ENCODE results near the gene SIDT2.

DNA sequence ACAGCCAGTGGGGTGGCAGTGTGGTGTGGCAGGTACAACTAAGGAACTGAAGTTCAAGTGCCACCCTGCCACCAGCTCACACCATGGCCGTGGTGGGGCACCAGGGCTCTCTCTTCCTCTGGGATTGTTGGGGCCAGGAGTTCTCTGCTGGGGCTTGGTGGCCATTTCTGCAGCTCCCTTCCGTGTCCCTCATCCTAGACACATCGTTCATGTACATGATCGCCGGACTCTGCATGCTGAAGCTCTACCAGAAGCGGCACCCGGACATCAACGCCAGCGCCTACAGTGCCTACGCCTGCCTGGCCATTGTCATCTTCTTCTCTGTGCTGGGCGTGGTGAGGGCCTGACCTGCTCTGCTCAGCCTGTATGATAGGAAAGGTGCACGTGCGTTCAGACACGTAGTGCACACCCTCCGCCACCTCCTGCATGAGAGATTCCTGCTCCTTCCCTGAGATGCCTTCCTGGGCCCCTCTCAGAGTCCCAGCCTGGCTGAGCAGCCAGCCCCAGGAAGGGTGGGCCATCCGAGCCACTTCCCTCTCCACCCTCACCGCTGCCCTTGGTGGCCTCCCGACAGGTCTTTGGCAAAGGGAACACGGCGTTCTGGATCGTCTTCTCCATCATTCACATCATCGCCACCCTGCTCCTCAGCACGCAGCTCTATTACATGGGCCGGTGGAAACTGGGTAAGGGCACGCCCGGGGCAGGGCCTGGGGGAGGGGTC lies 13.3 kb downstream of the SIDT2 start:
- no peak for TF ChIP-seq ZNF70 (CRISPR knock-in tag; IDR thresholded peaks at IDR 0.05)
- TF ChIP-seq, protein P1, sequence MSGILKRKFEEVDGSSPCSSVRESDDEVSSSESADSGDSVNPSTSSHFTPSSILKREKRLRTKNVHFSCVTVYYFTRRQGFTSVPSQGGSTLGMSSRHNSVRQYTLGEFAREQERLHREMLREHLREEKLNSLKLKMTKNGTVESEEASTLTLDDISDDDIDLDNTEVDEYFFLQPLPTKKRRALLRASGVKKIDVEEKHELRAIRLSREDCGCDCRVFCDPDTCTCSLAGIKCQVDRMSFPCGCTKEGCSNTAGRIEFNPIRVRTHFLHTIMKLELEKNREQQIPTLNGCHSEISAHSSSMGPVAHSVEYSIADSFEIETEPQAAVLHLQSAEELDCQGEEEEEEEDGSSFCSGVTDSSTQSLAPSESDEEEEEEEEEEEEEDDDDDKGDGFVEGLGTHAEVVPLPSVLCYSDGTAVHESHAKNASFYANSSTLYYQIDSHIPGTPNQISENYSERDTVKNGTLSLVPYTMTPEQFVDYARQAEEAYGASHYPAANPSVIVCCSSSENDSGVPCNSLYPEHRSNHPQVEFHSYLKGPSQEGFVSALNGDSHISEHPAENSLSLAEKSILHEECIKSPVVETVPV (CRISPR knock-in tag; IDR thresholded peaks at IDR 0.05), result no peak
- TF ChIP-seq, protein P2, sequence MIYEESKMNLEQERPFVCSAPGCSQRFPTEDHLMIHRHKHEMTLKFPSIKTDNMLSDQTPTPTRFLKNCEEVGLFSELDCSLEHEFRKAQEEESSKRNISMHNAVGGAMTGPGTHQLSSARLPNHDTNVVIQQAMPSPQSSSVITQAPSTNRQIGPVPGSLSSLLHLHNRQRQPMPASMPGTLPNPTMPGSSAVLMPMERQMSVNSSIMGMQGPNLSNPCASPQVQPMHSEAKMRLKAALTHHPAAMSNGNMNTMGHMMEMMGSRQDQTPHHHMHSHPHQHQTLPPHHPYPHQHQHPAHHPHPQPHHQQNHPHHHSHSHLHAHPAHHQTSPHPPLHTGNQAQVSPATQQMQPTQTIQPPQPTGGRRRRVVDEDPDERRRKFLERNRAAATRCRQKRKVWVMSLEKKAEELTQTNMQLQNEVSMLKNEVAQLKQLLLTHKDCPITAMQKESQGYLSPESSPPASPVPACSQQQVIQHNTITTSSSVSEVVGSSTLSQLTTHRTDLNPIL (CRISPR knock-in tag; IDR thresholded peaks at IDR 0.05; ENCODE audit: low read depth), result no peak

Measured in SK-N-SH treated with all-trans-retinoic acid at 6 μM for 48 hours (cell line).